ENCODE data around the gene CBX5. TPM values are rescaled to one million over a fixed set of nuclear protein-coding genes. Genes with fewer than 3 reads are reported as not detected.

The CBX5 gene
- total and polyA plus RNA-seq, 2 of the 8 experiments (the other 6 are each of a cell fraction or from before 2014, with no cell fraction given): 62.4 to 231 TPM

DNA sequence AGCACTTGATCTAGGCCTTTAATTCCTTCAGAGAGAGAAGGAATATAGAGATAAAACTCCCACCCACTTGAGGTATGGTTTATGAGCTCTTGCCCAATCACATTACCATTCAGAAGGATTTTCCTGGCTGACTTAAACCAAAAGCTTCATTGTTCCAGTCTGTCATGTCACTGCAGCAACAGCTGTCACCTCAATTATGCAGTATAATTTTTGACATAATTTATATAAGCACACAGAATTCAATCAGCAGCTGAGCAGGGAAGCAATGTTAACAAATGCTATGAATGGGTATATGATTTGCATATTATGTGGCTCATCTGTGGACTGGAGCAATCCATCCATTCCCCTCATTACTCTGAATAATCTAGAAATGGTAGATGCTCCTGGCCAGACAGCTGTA, 40.3 kb downstream of the CBX5 start:
- ChIA-PET CTCF (ENCODE audit: partially characterized antibody) (interaction anchor here (0.7 to 8.6 kb wide), 9 partner anchors 9 to 54 kb away, joined by 3 to 68 read pairs (median 5); no protein-coding TSS in a partner anchor), POLR2A (ENCODE audit: partially characterized antibody) (interaction anchor here (1.0 to 44.8 kb wide), 7 partner anchors 11 to 70 kb away, joined by 3 to 1006 read pairs (median 12); partner anchors contain the start of genes CBX5 and HNRNPA1)
- Histone ChIP-seq H3K9ac (replicated peaks in 1 of 4; ENCODE audit: extremely low read depth in 1 of 4, low read depth in 3 of 4, low read length in 3 of 4) (no peak overlapping the region), H3K27ac (ENCODE audit: low read depth, low read length) (no peak overlapping the region), H3K18ac (ENCODE audit: extremely low read depth, low read length) (no peak overlapping the region), H3K9me3 (ENCODE audit: insufficient read depth in 2 of 2, low read depth in 1 of 2, low read length in 1 of 2) (no peaks in the 10 kb centered on the region), H3K23ac (ENCODE audit: insufficient read length) (no peak overlapping the region), H2BK120ac (replicated peaks; ENCODE audit: low read depth, low read length) (no peak overlapping the region), H3K56ac (replicated peaks; ENCODE audit: insufficient read length, low read depth, low read length) (no peak overlapping the region), H3K4me3 (ENCODE audit: extremely low read depth in 1 of 4, insufficient read depth in 2 of 4, low read depth in 3 of 4, low read length in 4 of 4) (no peak overlapping the region), H3K79me1 (ENCODE audit: low read depth, low read length) (no peaks in the 10 kb centered on the region; the same call in 1 of the 2 replicates), H3K4me1 (replicated peaks in 1 of 4; ENCODE audit: control insufficient read depth in 3 of 4, insufficient read depth in 4 of 4, low read length in 3 of 4) (no peaks in the 10 kb centered on the region), H3K4me2 (ENCODE audit: insufficient read depth in 1 of 2, low read depth in 2 of 2, low read length in 2 of 2) (no peak overlapping the region), H2BK12ac (ENCODE audit: low read depth, low read length) (no peak overlapping the region), H2BK5ac (ENCODE audit: low read depth, low read length) (no peak overlapping the region), H4K91ac (replicated peaks; ENCODE audit: insufficient read length, low read length) (no peak overlapping the region), H3K27me3 (replicated peaks in 1 of 4; ENCODE audit: control insufficient read depth in 3 of 4, extremely low read depth in 1 of 4, insufficient read depth in 3 of 4, low read length in 3 of 4) (no peaks in the 10 kb centered on the region), H4K8ac (ENCODE audit: extremely low read depth, insufficient read depth, low read length) (no peak overlapping the region), H4K5ac (ENCODE audit: insufficient read length, low read depth, low read length) (no peak overlapping the region), H2AFZ (ENCODE audit: low read length) (no peak overlapping the region), H3K23me2 (ENCODE audit: low read depth, low read length) (no peaks in the 10 kb centered on the region), H2AK5ac (ENCODE audit: low read depth, low read length) (no peak overlapping the region), H2BK15ac (ENCODE audit: low read length) (no peak overlapping the region), H3K14ac (ENCODE audit: insufficient read length) (no peak overlapping the region), H3K79me2 (ENCODE audit: control insufficient read depth in 1 of 2, insufficient read depth in 2 of 2, low read length in 2 of 2) (no peaks in the 10 kb centered on the region), H2BK20ac (ENCODE audit: low read length) (no peak overlapping the region), H3K4ac (replicated peaks; ENCODE audit: insufficient read length, low read depth, low read length) (no peak overlapping the region), H3K36me3 (ENCODE audit: control insufficient read depth in 2 of 4, insufficient read depth in 4 of 4, low read length in 3 of 4) (peaks cover 11 to 56% (median 32%) of the 10 kb centered on the region in 4 experiments; a peak in 7 of 8 replicates), H4K20me1 (replicated peaks in 1 of 2; ENCODE audit: control insufficient read depth in 1 of 2, insufficient read depth in 2 of 2, low read length in 2 of 2) (peaks cover 0 to 2% of the 10 kb centered on the region in 2 experiments)
- no peak for DNase-seq (ENCODE audit: low read depth in 1 of 2, low spot score in 2 of 2)
- no peak for FAIRE-seq
- TF ChIP-seq CBX8 (IDR thresholded peaks at IDR 0.05; ENCODE audit: borderline replicate concordance, low read depth, low read length) (no peak), CHD1 (IDR thresholded peaks at IDR 0.05; ENCODE audit: low read depth, low read length) (no peak), SP4 (IDR thresholded peaks at IDR 0.05; ENCODE audit: low read length) (no peak), JUND (IDR thresholded peaks at IDR 0.05; ENCODE audit: low read length) (no peak), FOSL1 (IDR thresholded peaks at IDR 0.05; ENCODE audit: insufficient read depth, low read depth, low read length) (no peak), CTBP2 (IDR thresholded peaks at IDR 0.05; ENCODE audit: borderline replicate concordance, insufficient read depth, insufficient read length, low read length) (no peak)
- TF ChIP-seq, protein P1, sequence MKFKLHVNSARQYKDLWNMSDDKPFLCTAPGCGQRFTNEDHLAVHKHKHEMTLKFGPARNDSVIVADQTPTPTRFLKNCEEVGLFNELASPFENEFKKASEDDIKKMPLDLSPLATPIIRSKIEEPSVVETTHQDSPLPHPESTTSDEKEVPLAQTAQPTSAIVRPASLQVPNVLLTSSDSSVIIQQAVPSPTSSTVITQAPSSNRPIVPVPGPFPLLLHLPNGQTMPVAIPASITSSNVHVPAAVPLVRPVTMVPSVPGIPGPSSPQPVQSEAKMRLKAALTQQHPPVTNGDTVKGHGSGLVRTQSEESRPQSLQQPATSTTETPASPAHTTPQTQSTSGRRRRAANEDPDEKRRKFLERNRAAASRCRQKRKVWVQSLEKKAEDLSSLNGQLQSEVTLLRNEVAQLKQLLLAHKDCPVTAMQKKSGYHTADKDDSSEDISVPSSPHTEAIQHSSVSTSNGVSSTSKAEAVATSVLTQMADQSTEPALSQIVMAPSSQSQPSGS (IDR thresholded peaks at IDR 0.05; ENCODE audit: low read length): no peak
- TF ChIP-seq, protein P2, sequence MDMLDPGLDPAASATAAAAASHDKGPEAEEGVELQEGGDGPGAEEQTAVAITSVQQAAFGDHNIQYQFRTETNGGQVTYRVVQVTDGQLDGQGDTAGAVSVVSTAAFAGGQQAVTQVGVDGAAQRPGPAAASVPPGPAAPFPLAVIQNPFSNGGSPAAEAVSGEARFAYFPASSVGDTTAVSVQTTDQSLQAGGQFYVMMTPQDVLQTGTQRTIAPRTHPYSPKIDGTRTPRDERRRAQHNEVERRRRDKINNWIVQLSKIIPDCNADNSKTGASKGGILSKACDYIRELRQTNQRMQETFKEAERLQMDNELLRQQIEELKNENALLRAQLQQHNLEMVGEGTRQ (IDR thresholded peaks at IDR 0.05; ENCODE audit: low read length): no peak
- TF ChIP-seq, protein P3, sequence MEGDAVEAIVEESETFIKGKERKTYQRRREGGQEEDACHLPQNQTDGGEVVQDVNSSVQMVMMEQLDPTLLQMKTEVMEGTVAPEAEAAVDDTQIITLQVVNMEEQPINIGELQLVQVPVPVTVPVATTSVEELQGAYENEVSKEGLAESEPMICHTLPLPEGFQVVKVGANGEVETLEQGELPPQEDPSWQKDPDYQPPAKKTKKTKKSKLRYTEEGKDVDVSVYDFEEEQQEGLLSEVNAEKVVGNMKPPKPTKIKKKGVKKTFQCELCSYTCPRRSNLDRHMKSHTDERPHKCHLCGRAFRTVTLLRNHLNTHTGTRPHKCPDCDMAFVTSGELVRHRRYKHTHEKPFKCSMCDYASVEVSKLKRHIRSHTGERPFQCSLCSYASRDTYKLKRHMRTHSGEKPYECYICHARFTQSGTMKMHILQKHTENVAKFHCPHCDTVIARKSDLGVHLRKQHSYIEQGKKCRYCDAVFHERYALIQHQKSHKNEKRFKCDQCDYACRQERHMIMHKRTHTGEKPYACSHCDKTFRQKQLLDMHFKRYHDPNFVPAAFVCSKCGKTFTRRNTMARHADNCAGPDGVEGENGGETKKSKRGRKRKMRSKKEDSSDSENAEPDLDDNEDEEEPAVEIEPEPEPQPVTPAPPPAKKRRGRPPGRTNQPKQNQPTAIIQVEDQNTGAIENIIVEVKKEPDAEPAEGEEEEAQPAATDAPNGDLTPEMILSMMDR (IDR thresholded peaks at IDR 0.05; ENCODE audit: control extremely low read depth in 1 of 3, insufficient read depth in 1 of 3, low read depth in 1 of 3, low read length in 3 of 3): no peak
